Dedifferentiated amniotic fluid mesenchymal stem cell (primary cell): ENCODE data around the gene A1BG.
"Not testable (repeated sequence)": the region's sequence is repeated elsewhere in the genome, so short reads cannot be mapped to it uniquely, and the experiment has no call there.

ENCODE experiments used
- DNase-seq: peaks from one replicate; pipeline ENCODE4 v3.0.0-alpha.2; 2016; ENCODE audit errors: extremely low spot score

A1BG gene

DNA sequence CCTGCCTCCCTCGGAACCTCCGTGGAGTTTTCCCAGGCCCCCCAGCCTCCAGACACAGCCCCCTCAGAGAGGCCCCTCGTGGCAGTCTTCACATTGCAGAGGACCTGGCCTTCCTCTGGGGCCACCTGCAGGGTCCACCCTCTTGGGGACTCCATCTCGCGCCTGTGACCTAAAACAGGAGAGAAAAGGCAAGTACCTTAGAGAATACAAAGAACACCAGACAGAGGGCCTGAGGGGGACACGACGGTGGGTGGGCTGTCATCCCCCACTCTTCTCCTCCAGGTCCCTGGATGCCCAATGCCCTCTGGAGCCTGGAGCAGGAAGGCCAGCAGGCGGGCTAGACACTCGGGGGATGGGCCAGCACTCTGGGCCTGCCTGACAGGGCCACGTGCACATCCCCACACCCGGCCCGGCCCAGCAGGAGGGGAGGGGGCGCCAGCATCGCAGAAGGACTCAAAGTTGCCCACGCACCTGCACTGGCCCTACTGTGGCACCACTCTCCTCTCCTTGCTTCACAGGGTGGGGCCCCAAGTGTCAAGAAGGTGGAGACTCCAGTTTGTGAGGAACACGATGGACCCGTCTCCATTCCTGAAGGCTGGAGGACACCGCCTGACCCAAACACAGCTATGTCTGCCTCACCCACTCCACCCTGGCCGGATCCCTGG, 4.3 kb upstream of the A1BG start:
- no peak for DNase-seq

DNA sequence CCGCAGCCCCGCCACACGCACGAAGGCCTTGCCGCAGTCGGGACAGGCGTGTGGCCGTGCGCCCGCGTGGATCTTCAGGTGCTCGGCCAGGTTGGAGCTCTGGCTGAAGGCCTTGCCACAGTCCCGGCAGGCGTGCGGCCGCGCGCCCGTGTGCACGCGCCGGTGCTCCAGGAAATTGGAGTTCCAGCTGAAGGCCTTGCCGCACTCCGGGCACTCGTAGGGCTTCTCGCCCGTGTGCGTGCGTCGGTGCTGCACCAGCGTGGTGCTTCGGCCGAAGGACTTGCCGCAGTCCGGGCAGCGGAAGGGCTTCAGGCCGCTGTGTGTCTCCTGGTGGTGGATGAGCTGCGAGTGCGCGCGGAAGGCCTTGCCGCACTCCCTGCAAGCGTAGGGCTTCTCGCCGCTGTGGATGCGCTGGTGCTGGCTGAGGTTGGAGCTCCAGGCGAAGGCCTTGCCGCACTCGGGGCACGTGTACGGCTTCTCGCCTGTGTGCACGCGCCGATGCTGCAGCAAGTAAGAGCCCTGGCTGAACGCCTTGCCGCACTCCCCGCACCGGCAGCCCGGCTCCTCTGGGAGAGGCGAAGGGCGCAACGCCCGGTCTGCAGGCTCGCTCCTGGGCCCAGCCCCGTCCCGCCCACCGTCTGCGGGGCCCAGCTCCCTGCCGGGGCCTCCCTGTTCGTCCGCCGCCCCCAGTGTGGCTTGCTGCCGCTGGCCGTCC, 3.6 kb upstream of the A1BG start:
- DNase-seq = no peak

DNA sequence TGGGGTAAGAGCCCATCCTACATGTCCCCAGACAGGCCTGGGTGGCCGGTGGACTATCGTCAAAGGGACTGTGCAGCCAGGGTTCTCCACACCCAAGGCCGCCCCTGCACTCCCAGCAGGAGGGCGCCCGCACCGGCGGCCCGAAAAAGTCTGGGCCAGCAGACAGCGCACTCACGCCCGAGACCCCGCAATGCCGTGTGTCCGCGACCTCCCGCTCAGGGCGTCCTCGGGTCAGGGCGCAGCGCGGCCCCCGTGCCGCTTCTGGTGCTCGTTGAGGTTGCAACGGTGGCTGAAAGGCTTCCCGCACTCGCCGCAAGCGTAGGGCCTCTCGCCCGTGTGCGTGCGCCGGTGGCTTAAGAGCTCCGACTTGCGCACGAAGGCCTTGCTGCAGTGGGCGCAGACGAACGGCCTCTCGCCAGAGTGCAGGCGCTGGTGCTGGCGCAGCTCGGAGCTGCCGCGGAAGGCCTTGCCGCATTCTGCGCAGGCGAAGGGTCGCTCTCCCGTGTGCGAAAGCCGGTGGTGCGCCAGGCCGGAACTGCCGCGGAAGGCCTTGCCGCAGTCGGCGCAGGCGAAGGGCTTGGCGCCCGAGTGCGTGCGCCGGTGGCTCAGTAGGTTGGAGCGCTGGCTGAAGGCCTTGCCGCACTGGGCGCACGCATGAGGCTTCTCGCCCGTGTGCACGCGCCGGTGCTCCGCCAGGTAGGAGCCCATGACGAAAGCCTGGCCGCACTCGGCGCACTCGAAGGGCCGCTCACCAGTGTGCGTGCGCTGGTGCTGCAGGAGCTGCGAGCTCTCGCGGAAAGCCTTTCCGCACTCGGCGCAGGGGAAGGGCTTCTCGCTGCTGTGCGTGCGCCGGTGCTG, 2.8 kb upstream of the A1BG start:
- no peak for DNase-seq

DNA sequence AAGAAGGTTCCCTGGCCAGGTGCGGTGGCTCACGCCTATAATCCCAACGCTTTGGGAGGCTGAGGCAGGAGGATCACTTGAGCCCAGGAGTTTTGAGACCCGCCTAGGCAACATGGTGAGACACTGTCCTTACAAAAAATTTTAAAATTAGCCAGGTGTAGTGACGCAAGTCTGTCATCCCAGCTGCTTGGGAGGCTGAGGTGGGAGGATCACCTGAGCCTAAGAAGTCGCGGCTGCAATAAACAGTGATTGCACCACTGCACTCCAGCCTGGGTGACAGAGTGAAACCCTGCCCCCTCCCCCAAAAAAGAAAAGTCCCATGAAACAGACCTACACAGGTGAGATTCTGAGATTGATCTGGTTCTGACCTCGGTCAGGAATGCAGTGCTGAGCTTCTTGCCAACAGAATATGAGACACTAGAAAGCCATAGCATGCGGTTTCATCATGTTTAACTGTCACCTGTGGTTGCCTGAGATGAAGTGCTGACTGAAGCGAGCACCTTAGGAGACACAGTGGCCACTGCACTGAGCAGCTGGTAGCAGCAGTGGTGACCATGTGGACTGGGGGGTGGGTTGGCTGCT, 2.0 kb upstream of the A1BG start:
- no peak for DNase-seq

GRCh38 chr19:58354478-58355030, 1.3 kb upstream of the A1BG start:
- DNase-seq = no peak

DNA sequence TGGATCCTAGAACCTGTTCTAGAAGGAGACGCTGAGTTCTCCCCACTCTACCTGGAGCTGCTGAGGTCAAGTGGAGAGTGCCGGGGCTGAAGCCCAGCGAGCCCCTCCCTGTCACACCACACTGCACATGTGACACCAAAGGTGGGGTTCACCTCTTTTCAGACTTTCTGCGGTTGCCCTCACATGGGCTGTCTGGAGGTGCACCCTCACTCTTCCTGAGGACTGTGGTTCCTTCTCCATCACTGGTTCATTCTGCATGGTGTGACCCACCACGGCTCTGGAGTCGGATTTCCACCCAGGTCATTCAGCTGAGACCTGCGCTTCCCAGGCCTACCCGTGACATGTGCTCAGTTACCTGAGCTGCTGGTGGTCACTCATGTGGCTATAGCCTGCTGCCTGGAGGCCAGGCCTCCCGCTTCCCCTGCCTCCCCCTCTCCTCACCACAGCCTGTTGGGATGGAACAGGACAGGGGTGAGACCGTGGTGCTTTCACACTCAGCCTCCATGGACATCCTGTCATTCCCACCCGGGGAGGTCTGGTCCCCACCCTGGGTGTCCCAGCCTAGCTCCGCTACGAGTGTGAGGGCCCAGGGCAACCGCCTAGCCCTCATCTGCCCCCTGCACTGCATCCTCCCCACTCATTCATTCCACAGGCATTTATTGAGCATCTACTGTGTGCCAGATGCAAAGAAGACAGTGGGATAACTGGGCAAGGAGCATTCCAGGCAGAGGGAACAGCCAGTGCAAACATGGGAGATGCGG, 605 bp upstream of the A1BG start:
- no peak for DNase-seq

DNA sequence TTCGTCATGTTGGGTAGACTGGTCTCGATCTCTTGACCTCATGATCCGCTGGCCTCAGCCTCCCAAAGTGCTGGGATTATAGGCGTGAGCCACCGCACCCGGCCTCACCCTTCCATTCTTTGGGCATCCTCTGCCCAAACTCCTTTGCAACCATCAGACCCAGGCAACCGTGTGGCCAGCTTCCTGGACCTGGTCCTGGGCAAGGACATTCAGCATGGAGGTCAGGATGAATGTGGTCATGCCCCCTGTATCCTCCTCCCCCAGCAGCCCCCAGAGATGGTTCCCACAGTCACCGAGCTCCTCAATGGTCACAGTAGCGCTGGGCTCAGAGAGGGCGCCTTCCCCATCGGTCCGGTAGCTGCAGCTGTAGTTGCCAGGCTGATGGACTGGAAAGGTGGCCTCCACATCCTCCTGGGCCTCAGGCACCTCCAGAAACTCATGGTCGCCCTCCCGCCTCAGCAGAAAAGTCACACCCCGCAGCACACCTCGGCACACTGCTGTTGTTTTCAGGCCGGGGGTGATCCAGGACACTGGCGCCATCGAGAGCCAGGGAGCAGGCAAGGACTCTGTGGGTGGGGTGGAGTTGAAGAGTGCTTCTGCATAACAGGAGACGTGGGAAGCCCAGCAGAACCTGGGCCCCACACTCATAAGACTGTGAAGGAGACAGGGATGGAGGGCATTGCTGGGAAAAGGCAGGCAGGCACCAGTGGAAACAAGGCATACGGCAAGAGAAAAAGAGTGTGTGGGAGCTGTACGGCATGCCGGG, 1.1 kb downstream of the A1BG start:
- DNase-seq = no peak

DNA sequence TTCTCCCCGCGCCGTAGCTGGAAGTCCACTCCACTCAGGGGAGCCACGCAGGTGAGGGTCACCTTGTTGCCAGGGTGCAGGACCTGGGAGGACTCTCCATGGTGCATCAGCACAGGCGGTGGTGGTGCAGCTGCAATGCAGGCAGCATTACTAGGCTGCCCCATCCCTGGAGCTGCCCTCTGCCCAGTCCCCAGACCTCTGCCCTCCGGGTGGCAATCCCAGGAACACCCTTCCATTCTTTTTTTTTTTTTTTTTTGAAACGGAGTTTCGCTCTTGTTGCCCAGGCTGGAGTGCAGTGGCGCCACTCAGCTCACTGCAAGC, 1.8 kb downstream of the A1BG start:
- DNase-seq = no peak

GRCh38 chr19:58350871-58351557, 2.3 kb downstream of the A1BG start:
- DNase-seq = no peak

DNA sequence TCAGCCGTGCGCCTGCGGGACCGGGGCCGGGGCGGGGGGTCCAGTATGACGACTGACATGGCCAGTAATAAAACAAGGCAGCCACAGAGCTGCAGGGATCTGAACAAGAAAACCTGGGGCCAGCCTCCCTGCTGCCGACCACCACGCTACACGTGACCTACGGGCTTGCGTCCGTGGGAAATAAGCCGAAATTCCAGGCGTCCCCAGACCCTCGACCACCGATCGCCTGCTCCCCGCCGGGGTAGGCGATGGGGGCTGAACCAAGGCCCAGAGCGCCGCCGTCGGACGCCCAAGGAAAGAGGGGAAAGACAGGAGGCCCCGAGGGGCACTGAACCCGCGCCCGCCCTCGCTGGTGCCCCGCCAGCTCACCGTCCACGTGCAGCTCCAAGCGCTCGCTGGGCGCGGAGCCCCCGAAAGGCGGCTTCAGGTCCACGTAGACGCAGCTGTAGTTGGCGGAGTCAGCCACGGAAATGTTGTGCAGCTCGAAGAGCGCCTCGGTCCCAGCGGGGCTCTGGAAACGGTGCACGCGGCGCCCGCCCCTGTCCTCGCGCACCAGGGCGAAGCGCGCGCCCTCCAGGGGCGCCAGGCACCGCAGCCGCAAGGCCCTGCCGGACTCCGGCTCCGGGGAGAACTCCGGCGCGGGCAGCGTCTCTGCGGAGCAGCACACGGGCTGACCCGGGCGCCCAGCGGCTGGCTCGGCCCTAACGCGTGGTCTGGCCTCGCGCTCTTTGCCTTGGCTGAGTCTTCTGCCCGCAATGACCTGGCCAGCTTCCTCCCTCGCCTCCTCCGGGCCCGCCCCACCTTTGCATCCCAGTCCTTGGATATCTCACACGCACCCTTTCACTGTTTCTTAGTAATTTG, 3.1 kb downstream of the A1BG start:
- no peak for DNase-seq

GRCh38 chr19:58349590-58349989, 3.7 kb downstream of the A1BG start:
- no peak for DNase-seq

- DNase-seq = not testable (repeated sequence)
Observed at GRCh38 chr19:58348080-58348479, 5.2 kb downstream of the A1BG start.

- peak; percentile 57 for DNase-seq
Observed at GRCh38 chr19:58346961-58347929, 6.0 kb downstream of the A1BG start.

DNA sequence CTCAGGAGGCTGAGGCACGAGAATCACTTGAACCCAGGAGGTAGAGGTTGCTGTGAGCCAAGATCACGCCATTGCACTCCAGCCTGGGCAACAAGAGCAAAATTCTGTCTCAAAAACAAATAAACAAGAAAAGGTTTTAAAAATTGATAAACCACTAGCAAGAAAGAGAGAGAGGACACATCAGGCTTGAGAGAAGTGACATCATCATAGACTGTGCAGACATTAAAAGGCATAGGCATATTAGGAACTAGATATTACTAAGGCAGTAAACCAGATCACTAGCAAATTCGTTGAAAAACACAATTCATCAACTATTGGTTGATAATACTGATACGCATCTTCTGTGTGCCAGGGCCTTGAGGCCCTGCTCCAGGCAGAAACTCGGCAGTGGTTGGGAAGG, 7.7 kb downstream of the A1BG start:
- DNase-seq = no peak

DNA sequence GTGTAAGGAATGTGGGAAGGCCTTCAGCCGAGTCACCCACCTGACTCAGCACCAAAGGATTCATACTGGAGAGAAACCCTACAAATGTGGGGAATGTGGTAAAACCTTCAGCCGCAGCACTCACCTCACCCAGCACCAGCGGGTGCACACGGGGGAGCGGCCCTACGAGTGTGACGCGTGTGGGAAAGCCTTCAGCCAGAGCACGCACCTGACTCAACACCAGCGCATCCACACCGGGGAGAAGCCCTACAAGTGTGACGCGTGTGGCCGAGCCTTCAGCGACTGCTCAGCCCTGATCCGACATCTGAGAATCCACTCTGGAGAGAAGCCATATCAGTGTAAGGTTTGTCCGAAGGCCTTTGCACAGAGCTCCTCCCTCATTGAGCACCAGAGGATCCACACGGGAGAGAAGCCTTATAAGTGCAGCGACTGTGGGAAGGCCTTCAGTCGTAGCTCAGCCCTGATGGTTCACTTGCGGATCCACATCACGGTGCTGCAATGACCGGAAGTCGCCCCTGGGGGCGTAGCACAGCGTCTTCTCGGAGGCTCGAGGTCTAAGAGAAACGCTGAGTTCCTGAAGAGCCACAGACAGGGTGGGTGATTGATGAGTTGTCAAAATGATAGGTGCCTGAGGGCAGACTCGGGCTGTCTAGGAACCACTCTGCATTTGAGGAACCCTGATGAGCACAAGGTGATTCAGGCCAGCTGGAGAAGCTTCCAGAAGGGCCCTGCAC, 14.3 kb downstream of the A1BG start:
- DNase-seq = no peak

- no peak for DNase-seq
Observed at GRCh38 chr19:58338336-58338735, 15.0 kb downstream of the A1BG start.

- DNase-seq = no peak
Observed at GRCh38 chr19:58336820-58337219, 16.5 kb downstream of the A1BG start.
